HG03095 (cell line): Measurements from ENCODE around the gene EMC10.
"Not testable (repeated sequence)": the region's sequence is repeated elsewhere in the genome, so short reads cannot be mapped to it uniquely, and the experiment has no call there.

Experiments
- ATAC-seq: cut with Tn5 transposase; IDR thresholded peaks from one replicate; pipeline ENCODE4 v1.9.1; 2021; ENCODE audit warnings: moderate library complexity; ENCODE audit not compliant: unreplicated experiment

Gene EMC10

DNA sequence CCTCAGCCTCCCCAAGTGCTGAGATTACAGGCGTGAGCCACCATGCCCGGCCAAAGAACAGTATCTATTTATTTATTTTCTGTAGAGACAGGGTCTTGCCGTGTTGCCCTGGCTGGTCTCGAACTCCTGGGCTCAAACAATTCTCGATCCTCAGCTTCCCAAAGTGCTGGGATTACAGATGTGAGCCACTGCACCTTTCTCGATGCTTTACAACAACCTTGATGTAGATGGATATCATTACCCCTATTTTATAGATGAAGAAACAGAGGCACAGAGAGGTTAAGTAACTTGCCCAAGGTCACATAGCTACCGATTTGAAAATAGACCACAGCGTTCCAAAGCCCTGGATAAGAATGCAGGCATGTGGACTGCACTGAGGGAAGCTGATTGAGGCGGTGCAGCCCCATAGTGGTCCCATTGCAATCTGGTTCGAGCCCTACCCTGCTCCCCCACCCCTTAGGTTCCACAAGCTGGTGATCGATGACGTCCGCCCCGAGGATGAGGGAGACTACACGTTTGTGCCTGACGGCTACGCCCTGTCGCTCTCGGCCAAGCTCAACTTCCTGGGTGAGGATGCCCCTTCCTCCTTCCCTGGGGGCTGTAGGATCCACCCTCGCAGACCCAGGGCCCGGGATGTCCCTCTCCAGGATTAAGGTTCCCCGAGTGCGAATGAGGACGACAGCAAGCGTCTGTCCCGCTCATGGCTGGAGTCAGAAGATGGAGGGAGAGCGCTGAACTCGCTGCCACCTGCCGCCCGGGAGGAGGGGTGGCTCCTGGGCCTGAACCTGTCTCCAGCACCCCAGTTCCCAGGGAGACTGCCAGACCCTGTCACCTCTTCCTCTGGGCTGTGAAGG, 25.7 kb upstream of the EMC10 start:
- ATAC-seq, result no peak

GRCh38 chr19:50451223-50451534, 25.1 kb upstream of the EMC10 start:
- ATAC-seq, result no peak

DNA sequence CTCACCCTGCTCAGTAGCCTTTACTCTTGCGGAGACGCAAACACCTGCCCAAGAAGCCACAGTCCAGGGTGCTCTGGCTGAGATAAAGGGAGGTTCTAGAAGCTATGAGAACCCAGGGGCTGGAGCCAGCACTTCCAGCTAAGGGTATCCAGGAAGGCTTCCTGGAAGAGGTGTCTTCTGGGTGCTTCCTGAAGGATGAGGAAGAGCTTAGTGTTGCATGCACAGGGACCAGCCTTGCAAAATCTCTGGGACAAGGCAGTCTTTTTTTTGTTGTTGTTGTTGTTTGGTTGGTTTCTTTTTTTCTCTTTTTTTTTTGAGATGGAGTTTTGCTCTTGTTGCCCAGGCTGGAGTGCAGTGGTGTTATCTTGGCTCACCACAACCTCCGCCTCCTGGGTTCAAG, 23.1 kb upstream of the EMC10 start:
- ATAC-seq, result no peak

GRCh38 chr19:50455992-50456391, 20.3 kb upstream of the EMC10 start:
- no peak for ATAC-seq

- no peak for ATAC-seq
Observed at GRCh38 chr19:50457300-50457699, 19.0 kb upstream of the EMC10 start.

DNA sequence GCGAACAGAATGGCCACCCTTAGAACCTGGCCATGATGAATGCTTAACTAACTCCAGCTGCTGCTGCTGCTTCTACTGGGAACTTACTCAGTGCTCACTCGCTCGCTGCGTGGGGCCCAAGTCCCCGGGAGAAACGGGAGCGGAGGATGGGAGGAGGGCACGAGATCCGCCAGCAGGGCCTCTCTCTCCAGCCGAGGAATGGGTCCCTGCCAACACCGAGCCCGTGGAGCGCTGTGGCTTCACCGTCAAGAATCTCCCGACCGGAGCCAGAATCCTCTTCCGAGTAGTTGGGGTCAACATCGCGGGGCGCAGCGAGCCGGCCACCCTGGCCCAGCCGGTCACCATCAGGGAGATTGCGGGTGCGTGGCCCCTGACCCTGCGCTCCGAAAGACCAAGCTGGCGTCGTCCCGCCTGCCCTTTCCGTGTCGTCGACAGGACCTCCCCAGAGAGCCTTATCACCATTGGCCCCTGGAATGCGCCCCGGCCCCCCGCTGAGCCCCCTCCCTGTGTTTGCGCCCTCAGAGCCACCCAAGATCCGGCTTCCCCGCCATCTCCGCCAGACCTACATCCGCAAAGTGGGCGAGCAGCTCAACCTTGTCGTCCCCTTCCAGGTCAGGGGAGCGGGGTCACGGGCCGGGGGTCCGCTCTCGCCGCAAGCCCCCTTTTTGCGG, 17.8 kb upstream of the EMC10 start:
- no peak for ATAC-seq

- no peak for ATAC-seq
Observed at GRCh38 chr19:50459067-50459456, 17.2 kb upstream of the EMC10 start.

- ATAC-seq, result no peak
Observed at GRCh38 chr19:50459638-50460037, 16.7 kb upstream of the EMC10 start.

DNA sequence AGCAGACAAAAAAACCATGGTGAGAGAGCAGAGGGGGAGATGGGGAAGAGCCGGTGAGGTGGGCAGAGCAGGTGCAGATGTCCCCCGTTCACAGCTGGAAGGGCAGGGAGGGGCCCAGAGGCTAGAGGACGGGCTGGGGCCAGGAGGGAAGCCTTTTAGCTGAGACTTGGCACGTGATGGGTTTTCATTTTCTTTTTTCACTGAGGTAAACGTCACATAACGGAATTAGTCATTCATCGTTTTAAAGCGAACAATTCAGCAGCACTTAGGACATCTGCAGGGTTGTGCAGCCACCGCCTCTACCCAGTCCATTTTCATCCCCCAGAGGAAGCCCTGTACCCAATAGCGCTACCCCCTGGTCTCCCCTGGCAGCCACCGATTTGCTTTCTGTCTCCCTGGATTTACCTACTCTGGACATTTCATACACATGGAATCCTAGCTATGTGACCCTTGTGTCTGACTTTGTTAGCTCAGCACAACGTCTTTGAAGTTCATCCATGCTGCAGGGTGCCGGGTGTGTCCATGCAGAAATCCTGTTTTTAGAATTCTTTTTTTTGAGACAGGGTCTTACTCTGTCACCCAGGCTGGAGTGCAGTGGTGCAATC, 16.0 kb upstream of the EMC10 start:
- ATAC-seq, result peak; percentile 58

GRCh38 chr19:50461066-50461875, 15.0 kb upstream of the EMC10 start:
- ATAC-seq, result no peak

DNA sequence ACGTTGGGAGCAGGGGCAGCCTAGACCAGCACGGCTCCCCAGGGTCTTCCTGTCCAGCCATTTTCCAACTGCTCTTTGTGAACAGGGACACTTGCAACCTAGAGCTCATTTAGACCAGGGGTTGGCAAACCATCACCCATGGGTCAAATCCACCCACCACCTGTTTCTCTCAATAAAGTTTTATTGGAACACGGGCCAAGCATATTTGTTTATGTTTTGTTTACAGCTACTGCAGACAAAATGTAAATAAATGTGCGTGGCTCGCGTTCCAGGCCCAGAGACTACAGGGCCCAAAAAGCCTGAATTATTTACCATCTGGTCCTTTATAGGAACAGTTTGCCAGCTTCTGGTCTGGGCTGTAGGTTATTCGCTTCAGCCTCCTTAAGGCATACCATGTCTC, 13.3 kb upstream of the EMC10 start:
- no peak for ATAC-seq

DNA sequence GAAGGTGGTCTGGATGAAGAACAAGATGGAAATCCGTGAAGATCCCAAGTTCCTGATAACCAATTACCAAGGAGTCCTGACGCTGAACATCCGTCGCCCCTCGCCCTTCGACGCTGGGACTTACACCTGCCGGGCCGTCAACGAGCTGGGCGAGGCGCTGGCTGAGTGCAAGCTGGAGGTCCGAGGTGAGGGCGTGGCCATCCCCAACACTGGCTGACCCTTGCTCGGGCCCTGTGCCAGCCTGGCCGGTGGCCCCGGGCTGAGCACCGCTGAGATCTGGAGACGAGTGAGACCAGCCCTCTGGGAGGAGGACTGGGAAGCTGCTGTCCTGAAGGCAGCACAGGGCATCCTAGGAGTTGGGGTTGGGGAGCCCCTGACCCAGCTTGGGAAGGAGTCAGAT, 12.0 kb upstream of the EMC10 start:
- no peak for ATAC-seq

DNA sequence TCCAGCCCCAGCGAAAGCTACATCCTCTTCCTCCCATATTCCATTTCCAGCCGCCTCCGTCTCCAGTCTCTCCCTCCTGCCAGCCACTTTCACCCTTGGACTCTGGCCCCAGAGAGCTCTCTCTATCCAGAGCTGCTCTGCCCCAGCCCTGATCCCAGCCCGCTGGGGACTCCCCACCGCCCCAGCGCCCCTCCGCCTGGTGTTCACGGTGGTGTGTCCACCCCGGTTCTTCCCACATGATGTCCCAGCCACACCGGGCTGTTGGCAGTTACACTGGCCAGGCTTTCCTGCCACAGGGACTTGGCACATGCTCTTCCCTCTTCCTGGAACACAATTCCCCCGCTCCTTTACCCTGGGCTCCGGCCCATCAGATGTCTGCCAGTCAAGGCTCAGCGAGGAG, 11.3 kb upstream of the EMC10 start:
- ATAC-seq, result no peak

GRCh38 chr19:50465986-50466705, 10.2 kb upstream of the EMC10 start:
- ATAC-seq, result no peak

- no peak for ATAC-seq
Observed at GRCh38 chr19:50466706-50467039, 9.6 kb upstream of the EMC10 start.

- ATAC-seq, result no peak
Observed at GRCh38 chr19:50467566-50467965, 8.7 kb upstream of the EMC10 start.

- ATAC-seq, result no peak
Observed at GRCh38 chr19:50468818-50469217, 7.5 kb upstream of the EMC10 start.

GRCh38 chr19:50473336-50473735, 3.0 kb upstream of the EMC10 start:
- not testable (repeated sequence) for ATAC-seq

- no peak for ATAC-seq
Observed at GRCh38 chr19:50475101-50475568, 1.2 kb upstream of the EMC10 start.

DNA sequence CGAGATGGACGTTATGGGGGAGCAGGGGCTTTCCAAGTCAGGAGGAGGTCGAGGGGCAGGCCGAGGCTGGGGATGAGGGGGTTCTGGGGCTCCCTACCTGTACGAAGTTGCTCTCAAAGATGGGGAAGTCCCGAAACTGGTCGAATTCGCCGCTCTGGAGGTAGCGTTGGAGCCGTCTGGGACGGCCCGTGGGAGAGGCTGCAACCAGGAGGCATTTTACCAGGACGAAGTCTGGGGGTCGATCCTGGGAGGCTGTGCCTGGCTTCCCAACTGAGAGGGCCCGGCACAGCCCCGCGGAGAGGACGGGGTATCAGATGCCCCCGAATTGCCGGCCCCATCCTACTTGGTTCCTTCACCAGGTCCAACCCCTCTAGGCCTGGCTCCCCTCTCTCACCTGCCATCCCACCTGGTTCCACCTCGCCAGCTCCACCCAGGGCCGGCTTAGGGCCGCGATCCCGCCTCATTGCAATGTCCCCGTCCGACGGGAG, 527 bp upstream of the EMC10 start:
- no peak for ATAC-seq

DNA sequence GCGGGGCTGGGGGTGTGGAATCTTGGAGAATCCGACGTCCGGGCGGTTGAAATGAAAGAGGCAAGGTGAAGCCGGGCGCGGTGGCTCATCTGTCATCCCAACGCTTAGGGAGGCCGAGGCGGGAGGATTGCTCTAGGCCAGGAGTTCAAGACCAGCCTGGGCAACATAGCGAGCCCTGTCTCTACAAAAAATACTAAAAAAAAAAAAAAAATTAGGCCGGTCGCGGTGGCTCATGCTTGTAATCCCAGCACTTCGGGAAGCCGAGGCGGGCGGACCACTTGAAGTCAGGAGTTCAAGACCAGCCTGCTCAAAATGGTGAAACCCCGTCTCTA, 566 bp downstream of the EMC10 start:
- ATAC-seq, result no peak
